ENCODE measurements around the gene FBXO31. TPM values are rescaled to one million over a fixed set of nuclear protein-coding genes. Genes with fewer than 3 reads are reported as not detected.

Gene FBXO31
- total and polyA plus RNA-seq, 2 donors (not counting 1 experiment from before 2014, with no cell fraction given): 17.8 to 32.9 TPM

DNA sequence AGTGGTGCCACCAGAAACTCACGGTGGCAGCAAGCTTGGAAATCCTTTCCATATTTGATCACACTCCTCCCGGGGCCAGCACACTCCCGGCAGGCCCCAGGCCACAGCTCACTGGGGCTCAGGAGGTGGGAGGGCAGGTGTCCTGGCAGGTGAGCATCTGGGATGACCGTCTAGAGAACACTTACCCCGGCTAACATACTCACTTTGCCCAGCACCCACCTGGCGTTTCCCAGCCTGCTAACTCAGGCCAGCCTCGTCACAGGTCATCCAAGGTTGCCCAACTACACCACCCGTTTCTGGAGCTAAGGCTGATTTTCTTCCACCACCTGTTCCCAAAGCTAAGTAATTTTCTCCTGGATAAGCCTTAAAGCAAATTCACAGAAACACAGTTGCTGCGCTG lies 24.9 kb downstream of the FBXO31 start:
- Histone ChIP-seq H2AFZ (ENCODE audit: insufficient read depth, low read depth, low read length, poor library complexity, severe bottlenecking) (no peak overlapping the region), H3K36me3 (replicated peaks in 1 of 2; ENCODE audit: control extremely low read depth in 1 of 2, control insufficient read depth in 1 of 2, extremely low read depth in 1 of 2, insufficient read depth in 2 of 2, low read length in 1 of 2) (peaks cover 0 to 42% of the 10 kb centered on the region in 2 experiments), H3K4me3 (ENCODE audit: control extremely low read depth in 1 of 5, extremely low read depth in 1 of 5, insufficient read depth in 1 of 5, low read depth in 2 of 5, low read length in 4 of 5) (no peak overlapping the region), H4K20me1 (ENCODE audit: control insufficient read depth, insufficient read depth, low read length, poor library complexity, severe bottlenecking) (peaks cover 12% of the 10 kb centered on the region), H3K79me2 (ENCODE audit: control insufficient read depth, insufficient read depth, low read length) (peaks cover 25% of the 10 kb centered on the region), H3K4me2 (replicated peaks; ENCODE audit: low read depth, low read length, poor library complexity, severe bottlenecking) (no peak overlapping the region), H3K9ac (ENCODE audit: low read length) (no peak overlapping the region), H3K9me3 (ENCODE audit: control extremely low read depth in 1 of 3, control insufficient read depth in 2 of 3, insufficient read depth in 1 of 3, low read length in 2 of 3) (no peaks in the 10 kb centered on the region), H3K27me3 (replicated peaks in 1 of 4; ENCODE audit: control extremely low read depth in 1 of 4, control insufficient read depth in 3 of 4, insufficient read depth in 4 of 4, low read length in 3 of 4) (no peaks in the 10 kb centered on the region), H3K4me1 (ENCODE audit: control insufficient read depth in 2 of 2, insufficient read depth in 2 of 2, low read length in 2 of 2) (no peaks in the 10 kb centered on the region), H3K27ac (ENCODE audit: low read length in 2 of 2) (no peak overlapping the region)
- intact Hi-C loops (cut with micrococcal nuclease): no loop called here
- Mint-ChIP-seq H3K4me3 (no peak overlapping the region), H3K9me3 (ENCODE audit: insufficient read depth) (no peaks in the 10 kb centered on the region), H3K4me1 (no peaks in the 10 kb centered on the region), H3K27ac (no peak overlapping the region), H3K27me3 (no peaks in the 10 kb centered on the region)
- POLR2A ChIA-PET: no interaction called here
- TF ChIP-seq EZH2 (IDR thresholded peaks at IDR 0.05; ENCODE audit: borderline replicate concordance, insufficient read depth, low read depth, low read length, poor library complexity, severe bottlenecking): no peak
- TF ChIP-seq, protein P1, sequence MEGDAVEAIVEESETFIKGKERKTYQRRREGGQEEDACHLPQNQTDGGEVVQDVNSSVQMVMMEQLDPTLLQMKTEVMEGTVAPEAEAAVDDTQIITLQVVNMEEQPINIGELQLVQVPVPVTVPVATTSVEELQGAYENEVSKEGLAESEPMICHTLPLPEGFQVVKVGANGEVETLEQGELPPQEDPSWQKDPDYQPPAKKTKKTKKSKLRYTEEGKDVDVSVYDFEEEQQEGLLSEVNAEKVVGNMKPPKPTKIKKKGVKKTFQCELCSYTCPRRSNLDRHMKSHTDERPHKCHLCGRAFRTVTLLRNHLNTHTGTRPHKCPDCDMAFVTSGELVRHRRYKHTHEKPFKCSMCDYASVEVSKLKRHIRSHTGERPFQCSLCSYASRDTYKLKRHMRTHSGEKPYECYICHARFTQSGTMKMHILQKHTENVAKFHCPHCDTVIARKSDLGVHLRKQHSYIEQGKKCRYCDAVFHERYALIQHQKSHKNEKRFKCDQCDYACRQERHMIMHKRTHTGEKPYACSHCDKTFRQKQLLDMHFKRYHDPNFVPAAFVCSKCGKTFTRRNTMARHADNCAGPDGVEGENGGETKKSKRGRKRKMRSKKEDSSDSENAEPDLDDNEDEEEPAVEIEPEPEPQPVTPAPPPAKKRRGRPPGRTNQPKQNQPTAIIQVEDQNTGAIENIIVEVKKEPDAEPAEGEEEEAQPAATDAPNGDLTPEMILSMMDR (IDR thresholded peaks at IDR 0.05): no peak
- ATAC-seq (ENCODE audit: low read depth) (no peak), DNase-seq (no peak)
- CTCF ChIA-PET: interaction anchor here (1.4 kb wide), 1 partner anchor 36 kb away, joined by 5 read pairs; no protein-coding TSS in a partner anchor
- 98% methylated on average over 6 of the region's 9 CpGs for WGBS (ENCODE audit: insufficient coverage)

DNA sequence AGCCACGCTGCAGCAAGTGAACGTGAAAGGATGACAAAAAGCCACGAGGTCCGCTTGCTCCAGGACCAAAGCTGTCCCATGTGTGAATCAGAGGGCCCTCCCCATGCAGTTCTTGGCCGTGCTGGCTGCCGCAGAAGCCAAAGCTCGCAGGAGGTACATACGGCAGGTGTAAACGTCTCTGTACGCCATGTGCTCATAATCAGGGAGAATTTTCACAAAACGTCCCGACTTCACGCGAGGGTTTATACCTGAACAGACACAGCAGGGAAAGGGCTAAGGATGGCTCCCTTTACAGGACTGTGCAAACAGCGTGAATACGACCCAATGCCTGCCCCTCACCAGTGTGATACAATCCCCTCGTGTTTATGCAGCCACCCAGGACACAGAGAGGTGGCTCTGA lies 25.3 kb downstream of the FBXO31 start:
- TF ChIP-seq EZH2 (IDR thresholded peaks at IDR 0.05; ENCODE audit: borderline replicate concordance, insufficient read depth, low read depth, low read length, poor library complexity, severe bottlenecking): no peak
- TF ChIP-seq, protein P1 (IDR thresholded peaks at IDR 0.05): no peak
- no peaks in the 10 kb centered on the region for H3K27me3 Mint-ChIP-seq
- H3K4me3 ChIP-seq (ENCODE audit: control extremely low read depth in 1 of 5, extremely low read depth in 1 of 5, insufficient read depth in 1 of 5, low read depth in 2 of 5, low read length in 4 of 5): no peak overlapping the region
- no peaks in the 10 kb centered on the region for H3K9me3 Mint-ChIP-seq (ENCODE audit: insufficient read depth)
- no peak overlapping the region for H2AFZ ChIP-seq (ENCODE audit: insufficient read depth, low read depth, low read length, poor library complexity, severe bottlenecking)
- ATAC-seq (ENCODE audit: low read depth) (no peak), DNase-seq (no peak)
- intact Hi-C loops (cut with micrococcal nuclease): no loop called here
- no peaks in the 10 kb centered on the region for H3K9me3 ChIP-seq (ENCODE audit: control extremely low read depth in 1 of 3, control insufficient read depth in 2 of 3, insufficient read depth in 1 of 3, low read length in 2 of 3)
- no peaks in the 10 kb centered on the region for H3K4me1 ChIP-seq (ENCODE audit: control insufficient read depth in 2 of 2, insufficient read depth in 2 of 2, low read length in 2 of 2)
- ChIA-PET POLR2A (no interaction called here), CTCF (interaction anchor here (1.4 kb wide), 1 partner anchor 37 kb away, joined by 5 read pairs; no protein-coding TSS in a partner anchor)
- no peak overlapping the region for H3K4me3 Mint-ChIP-seq
- H3K4me2 ChIP-seq (replicated peaks; ENCODE audit: low read depth, low read length, poor library complexity, severe bottlenecking): no peak overlapping the region
- H3K79me2 ChIP-seq (ENCODE audit: control insufficient read depth, insufficient read depth, low read length): peaks cover 20% of the 10 kb centered on the region
- no peak overlapping the region for H3K27ac ChIP-seq (ENCODE audit: low read length in 2 of 2)
- WGBS (ENCODE audit: insufficient coverage): over 99% methylated on average over 17 of the region's 17 CpGs
- H4K20me1 ChIP-seq (ENCODE audit: control insufficient read depth, insufficient read depth, low read length, poor library complexity, severe bottlenecking): peaks cover 12% of the 10 kb centered on the region
- H3K4me1 Mint-ChIP-seq: no peaks in the 10 kb centered on the region
- no peak overlapping the region for H3K9ac ChIP-seq (ENCODE audit: low read length)
- H3K27ac Mint-ChIP-seq: no peak overlapping the region
- H3K27me3 ChIP-seq (replicated peaks in 1 of 4; ENCODE audit: control extremely low read depth in 1 of 4, control insufficient read depth in 3 of 4, insufficient read depth in 4 of 4, low read length in 3 of 4): no peaks in the 10 kb centered on the region
- peaks cover 0 to 42% of the 10 kb centered on the region in 2 experiments for H3K36me3 ChIP-seq (replicated peaks in 1 of 2; ENCODE audit: control extremely low read depth in 1 of 2, control insufficient read depth in 1 of 2, extremely low read depth in 1 of 2, insufficient read depth in 2 of 2, low read length in 1 of 2)
